GM19468 (cell line): ENCODE data around the gene MGRN1.

Source experiments
- ATAC-seq: cut with Tn5 transposase; IDR thresholded peaks from one replicate; pipeline ENCODE4 v1.9.1; 2021; ENCODE audit warnings: mild to moderate bottlenecking, moderate library complexity, moderate number of reproducible peaks; ENCODE audit not compliant: unreplicated experiment; ENCODE audit errors: extremely low read depth

Gene MGRN1

DNA sequence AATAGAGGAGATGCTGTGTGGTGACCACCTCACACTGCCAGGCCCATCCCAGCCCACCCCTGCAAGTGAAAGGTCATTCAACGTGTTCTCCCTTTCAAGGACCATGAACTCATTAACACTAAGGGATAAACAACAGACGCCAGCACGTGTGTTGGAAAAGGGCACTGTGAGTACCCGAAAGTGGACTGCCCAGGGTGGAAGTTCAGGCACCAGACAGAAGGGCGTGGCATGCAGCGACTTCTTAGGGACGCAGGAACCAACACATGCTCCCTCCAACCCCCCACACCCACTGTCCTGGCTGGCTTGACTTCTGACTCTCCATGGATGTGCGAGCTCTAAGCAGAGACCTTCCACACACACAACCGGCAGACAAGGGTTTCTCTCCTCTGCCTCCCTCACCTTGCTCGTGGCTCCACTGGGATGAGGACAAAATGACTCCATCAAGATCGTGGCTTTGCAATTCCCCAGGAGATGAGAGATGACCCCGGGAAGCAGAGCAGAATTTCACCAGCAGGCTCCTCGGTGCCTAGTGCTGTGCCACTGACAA lies 20.9 kb upstream of the MGRN1 start:
- no peak for ATAC-seq

DNA sequence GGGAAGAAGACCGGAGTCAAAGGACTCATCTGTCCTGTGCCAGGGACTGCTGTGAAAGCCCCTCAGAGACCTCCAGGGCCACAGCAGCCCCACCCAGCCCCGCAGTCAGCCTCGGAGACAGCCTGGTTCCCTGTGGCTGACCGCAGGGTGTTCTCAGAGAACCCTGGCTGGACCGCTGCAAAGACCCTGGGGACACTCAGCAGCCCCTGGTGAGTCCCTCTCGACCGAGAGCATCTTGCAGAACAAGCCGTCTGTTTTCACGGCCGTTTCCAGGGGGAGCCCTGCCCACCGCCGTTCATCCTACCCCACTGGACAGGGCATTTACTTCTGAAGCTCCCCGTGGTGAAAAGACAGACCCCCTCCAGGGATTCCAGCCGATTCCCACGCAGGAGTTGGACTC lies 20.2 kb upstream of the MGRN1 start:
- no peak for ATAC-seq

DNA sequence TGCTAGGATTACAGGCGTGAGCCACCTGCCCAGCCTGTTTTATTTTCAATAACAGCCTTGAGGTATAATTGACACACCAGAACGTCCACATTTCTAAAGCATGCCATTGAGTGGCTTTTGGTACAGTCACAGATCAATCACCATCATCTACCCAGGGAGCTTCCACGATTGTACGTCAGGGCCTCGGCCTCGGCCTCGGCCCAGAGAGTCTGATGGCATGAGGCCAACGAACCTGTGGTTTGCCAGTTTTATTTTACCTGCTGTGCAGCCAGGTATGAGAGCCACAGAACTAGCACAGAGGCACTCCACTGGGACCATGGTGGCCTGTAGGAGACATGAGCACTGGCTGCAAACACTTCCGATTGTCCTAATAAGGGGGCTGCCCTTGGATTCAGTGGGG lies 18.3 kb upstream of the MGRN1 start:
- no peak for ATAC-seq

- no peak for ATAC-seq
These were observed 16.6 kb upstream of the MGRN1 start for GRCh38 chr16:4607841-4608703.

DNA sequence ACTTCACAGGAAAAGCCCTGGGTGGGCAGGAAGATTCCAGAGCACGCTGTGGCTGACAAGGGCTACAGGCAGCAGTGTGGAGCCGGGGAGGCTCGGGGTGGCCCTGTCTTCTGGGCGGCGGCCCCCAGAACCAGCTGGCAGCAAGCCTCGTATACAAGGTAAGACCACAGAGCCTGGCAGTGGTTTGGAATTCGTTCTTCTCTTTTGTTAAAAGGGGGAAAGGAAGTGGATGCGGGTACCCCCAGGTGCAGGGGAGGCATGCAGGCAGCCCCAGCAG lies 16.0 kb upstream of the MGRN1 start:
- no peak for ATAC-seq

GRCh38 chr16:4609200-4610010 lies 15.2 kb upstream of the MGRN1 start:
- ATAC-seq: no peak

DNA sequence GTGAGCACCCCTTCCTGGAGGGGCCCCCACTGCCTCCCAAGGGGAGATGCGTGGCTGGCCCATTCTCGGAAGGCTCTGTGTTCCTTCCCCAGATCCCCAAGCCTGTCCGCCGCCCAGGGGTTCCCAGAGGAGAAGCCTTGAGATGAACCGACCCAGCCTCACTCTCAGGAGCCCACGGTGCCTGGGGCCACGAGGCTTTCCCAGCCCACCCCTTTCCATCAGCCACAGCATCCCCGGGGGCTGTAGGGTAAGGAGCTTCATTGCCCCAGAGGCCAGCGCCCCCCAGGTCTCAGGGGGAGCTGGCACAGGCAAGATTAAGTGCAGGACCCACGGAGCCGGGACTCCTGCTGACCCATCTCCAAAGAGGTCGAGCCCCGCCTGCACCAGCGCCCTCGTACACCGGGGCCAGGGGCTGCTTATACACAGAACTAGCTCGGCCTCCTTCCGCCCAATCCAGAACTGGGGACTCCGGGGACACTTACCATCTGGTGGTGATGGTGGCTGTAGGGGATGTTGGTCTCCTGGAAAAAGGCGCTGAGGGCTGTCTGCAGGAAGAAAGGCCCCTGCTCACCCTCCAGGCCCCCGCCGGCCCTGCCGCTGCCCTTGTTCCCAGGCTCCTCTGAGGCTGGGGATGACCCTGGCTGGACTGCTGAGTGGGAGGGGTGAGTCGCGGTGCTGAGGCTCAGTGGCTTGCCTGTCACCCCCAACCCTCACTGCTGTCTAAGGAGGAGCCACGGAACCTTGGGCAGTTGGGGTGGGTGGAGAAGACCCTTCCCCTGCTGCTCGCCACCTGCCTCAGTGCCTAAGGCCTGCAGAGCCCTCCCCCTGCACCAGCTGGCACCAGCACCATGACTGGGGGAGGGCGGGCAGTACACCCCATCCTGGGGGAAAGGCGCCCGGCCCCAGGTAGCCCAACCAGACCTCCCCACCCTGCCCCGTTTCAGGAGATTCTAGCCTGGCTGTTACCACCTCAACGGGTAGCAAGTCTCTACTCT lies 14.3 kb upstream of the MGRN1 start:
- ATAC-seq: no peak

DNA sequence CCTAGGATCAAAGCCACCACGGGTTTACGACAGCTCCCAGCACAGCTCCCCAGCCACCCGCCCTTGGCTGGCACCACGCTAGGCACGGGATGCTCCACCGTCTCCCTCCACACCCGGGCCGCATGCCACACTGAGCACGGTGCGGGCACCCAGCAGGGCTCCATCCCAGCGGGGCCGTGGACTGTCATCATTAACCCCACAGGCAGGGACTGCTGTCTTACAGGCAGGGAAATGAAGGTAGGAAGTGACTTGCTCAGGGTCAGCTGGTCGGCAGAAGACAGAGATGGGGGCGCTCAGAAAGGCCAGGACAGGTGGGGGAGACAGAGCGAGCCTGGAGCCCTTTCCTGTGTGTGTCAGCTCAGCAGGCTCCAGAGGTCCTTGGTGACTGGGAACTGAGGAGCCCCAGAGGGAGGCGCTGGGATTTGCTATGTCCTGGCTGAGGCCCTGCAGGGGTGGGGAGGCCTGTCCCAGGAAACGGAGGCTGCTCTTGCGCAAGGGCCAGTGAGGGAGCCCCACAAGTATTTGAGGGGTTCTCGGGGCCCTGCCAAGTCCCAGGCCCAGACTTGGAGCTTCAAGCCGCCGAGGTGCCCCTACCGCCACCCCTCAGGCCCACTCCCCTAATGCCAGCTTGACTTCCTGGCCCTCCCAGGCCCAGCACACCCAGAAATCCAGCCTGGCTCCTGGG lies 13.1 kb upstream of the MGRN1 start:
- ATAC-seq: no peak

DNA sequence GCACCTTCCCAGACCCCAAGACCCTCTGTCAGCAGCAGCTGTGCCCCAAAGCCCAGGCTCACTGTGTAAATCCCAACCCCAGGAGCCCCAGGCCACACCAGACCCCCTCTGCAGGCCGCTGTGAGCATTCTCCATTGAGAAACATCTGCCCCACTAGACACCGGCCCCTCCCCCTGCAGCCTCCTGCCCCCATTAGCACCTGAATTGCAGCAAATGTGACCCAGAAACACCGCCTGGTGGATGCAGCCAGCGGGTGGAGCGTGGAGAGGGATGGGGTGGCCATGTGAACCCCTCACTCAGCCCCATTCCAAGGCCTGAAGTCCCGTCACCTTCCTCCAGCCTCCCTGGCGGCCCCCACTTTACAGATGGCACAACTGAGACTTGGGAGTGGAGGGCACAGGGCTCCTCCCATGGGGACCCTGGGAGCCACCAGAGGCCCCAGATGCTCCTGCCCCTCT lies 12.1 kb upstream of the MGRN1 start:
- ATAC-seq: no peak

- no peak for ATAC-seq
These were observed 11.5 kb upstream of the MGRN1 start for GRCh38 chr16:4612977-4613635.

DNA sequence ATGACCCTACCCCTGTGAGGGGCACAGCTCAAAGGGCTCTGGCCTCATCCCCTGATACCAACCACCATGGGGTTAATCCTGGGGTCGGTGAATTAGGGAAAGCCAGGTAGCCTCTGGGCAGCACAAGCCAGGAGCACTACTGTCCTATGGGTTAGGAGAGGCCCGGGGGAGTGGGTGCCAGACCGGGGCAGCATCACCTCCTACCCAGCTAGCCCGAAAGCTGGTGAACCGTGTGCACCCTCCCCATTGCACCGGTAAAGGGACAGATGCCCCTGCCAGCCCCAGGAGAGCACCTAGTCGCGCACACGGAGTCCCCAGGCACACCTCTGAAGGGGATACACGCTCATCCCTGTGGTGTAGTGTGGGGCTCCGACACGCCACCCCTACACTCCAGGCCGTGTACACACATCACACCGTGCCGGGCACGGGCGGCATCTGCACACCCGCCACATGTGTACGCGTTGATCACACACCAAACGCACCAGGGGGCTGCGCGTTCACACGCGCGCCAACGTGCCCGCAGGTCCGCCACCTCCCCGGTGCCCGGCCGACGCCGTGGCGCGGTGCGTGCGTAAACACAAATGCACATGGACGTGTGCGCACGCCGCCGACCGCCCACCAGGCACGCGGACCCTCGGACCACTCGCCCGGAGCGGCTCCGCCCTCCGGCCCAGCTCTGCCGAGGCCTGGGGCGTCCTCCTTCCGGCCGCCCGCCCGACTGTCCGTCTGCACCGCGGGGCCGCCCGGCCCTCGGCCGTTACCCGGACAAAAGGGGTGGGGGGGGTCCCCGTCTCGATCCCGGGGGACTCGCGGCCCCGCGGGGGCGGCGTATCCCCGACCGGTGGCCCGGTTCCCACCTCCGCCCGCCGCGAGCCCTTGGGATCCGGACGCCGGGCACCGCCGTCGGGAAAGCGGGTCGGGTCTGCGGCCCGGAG lies 10.7 kb upstream of the MGRN1 start:
- ATAC-seq: no peak

DNA sequence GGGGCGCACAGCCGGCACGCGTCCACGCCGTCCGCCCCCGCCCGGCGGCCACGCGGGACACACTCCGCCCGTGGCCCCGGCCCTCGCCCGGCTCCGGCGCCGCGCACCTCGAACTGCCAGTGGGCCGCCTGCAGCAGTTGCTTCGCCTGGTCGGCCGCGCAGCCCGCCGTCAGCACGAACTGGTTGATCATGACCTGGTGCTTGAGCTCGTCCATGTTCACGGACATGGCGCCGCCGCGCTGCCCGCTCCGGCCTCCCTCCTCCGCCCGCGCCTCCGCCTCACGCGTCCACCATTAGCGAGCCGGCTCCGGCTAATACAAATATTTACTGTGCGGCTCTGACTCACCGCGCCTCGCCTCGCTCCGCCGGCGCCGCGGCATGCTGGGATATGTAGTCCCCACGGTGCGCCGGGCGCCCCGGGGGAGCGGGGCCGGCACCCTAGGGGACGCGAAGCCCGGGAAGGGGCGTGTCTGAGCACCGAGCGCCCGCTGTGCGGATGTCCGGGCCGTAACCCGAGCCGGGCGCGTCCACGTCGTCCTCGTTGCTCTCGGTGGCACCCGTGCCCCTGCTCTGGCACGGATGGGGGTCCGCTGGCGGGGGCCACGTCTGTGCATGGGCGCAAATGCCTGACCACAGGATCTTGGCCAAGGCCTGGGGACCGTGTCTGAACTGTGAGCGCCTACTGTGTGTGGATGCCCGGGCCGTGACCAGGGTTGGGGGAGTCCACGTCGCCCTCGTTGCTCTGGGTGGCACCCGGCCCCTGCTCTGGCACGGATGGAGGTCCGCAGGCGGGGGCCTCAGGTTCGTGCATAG lies 9.8 kb upstream of the MGRN1 start, which contains the start of gene UBALD1:
UBALD1 (minus strand) TSS at position 318 of the 813 bp plus-strand sequence; CDS start at position 227, 91 bp downstream.
- peak; percentile 53 for ATAC-seq

DNA sequence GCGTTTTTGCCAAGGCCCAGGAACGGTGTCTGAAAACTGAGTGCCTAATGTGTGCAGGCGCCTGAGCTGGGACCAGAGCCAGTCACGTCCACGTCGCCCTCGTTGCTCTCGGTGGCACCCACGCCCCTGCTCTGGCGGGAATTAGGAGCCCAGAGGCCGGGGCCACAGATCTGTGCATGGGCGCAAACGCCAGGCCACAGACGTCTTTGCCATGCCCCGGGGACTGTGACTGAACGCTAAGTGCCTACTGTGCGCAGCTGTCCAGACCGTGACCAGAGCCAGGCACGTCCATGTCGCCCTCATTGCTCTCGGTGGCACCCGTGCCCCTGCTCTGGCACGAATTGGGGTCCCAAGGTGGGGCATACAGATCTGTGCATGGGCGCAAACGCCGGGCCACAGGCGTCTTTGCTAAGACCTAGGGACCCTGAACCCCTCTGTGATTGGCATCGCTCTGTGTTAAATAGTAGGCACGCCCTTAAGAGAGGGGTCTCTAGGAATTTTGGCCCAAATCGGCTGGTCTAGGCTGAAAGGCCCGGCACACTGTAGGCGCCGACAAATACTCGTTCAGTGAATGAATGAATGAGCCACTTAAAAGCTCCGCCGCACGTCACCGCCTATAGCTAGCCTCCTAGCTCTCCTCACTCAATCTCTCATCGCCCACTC lies 9.1 kb upstream of the MGRN1 start:
- no peak for ATAC-seq

- peak; percentile 70 for ATAC-seq
These were observed 8.4 kb upstream of the MGRN1 start for GRCh38 chr16:4616047-4616811.

- no peak for ATAC-seq
These were observed 6.7 kb upstream of the MGRN1 start for GRCh38 chr16:4617880-4618279.
